SK-N-DZ (cell line): ENCODE data around the gene CWH43. TPM values are rescaled to one million over a fixed set of nuclear protein-coding genes. Genes with fewer than 3 reads are reported as not detected.
"Not testable (repeated sequence)": the region's sequence is repeated elsewhere in the genome, so short reads cannot be mapped to it uniquely, and the experiment has no call there.

Experiments
- DNase-seq: peaks from one replicate; pipeline ENCODE4 v3.0.0-alpha.2; 2015; ENCODE audit warnings: low spot score
- polyA plus RNA-seq, 2 experiments: library from polyadenylated mRNA; depleted of rRNA; stranded (reverse); fragments of >200 nt; gene quantifications; 2 replicates each; pipeline ENCODE4 v1.2.3, GENCODE V29; 2014

Gene CWH43
- 1.8 and 8.0 TPM in 2 replicates for polyA plus RNA-seq (2014; cell fraction: cytosol; rRNA removed)
- 1.7 and 4.2 TPM in 2 replicates for polyA plus RNA-seq (2014; cell fraction: nucleus; rRNA removed)

- DNase-seq = no peak
Observed at GRCh38 chr4:48985976-48986653, at the start of gene CWH43. CWH43 (plus strand) TSS chr4:48986275; CDS start chr4:48986430, 155 bp downstream.

GRCh38 chr4:48937033-48937432 is 49.0 kb upstream of the CWH43 start:
- no peak for DNase-seq

GRCh38 chr4:48938831-48939230 is 47.2 kb upstream of the CWH43 start:
- DNase-seq = no peak

- no peak for DNase-seq
Observed at GRCh38 chr4:48939785-48940184, 46.3 kb upstream of the CWH43 start.

- peak; percentile 5 for DNase-seq
Observed at GRCh38 chr4:48943387-48943786, 42.7 kb upstream of the CWH43 start.

- DNase-seq = no peak
Observed at GRCh38 chr4:48944252-48944651, 41.8 kb upstream of the CWH43 start.

- DNase-seq = peak; percentile 4
Observed at GRCh38 chr4:48944756-48945241, 41.3 kb upstream of the CWH43 start.

GRCh38 chr4:48945981-48946380 is 40.1 kb upstream of the CWH43 start:
- no peak for DNase-seq

- no peak for DNase-seq
Observed at GRCh38 chr4:48947731-48948130, 38.3 kb upstream of the CWH43 start.

- DNase-seq = no peak
Observed at GRCh38 chr4:48949086-48949485, 37.0 kb upstream of the CWH43 start.

GRCh38 chr4:48949518-48950219 is 36.4 kb upstream of the CWH43 start:
- DNase-seq = no peak

GRCh38 chr4:48954314-48954713 is 31.8 kb upstream of the CWH43 start:
- no peak for DNase-seq

- DNase-seq = not testable (repeated sequence)
Observed at GRCh38 chr4:48957366-48957765, 28.7 kb upstream of the CWH43 start.

- DNase-seq = no peak
Observed at GRCh38 chr4:48958582-48958981, 27.5 kb upstream of the CWH43 start.

- DNase-seq = no peak
Observed at GRCh38 chr4:48960988-48961635, 25.0 kb upstream of the CWH43 start.

- no peak for DNase-seq
Observed at GRCh38 chr4:48962636-48963035, 23.4 kb upstream of the CWH43 start.

- peak; percentile 77 for DNase-seq
Observed at GRCh38 chr4:48963042-48963679, 22.9 kb upstream of the CWH43 start.

GRCh38 chr4:48967101-48967500 is 19.0 kb upstream of the CWH43 start:
- no peak for DNase-seq

- DNase-seq = no peak
Observed at GRCh38 chr4:48967631-48968030, 18.4 kb upstream of the CWH43 start.

- no peak for DNase-seq
Observed at GRCh38 chr4:48968814-48969213, 17.3 kb upstream of the CWH43 start.

- DNase-seq = no peak
Observed at GRCh38 chr4:48970471-48970921, 15.6 kb upstream of the CWH43 start.
